ENCODE data around the gene MGLL.

Gene MGLL

GRCh38 chr3:127646501-127647046 is 175.7 kb downstream of the MGLL start:
- FAIRE-seq (no peak), DNase-seq (ENCODE audit: insufficient read length, low spot score) (no peak)

GRCh38 chr3:127645371-127646015 is 176.8 kb downstream of the MGLL start:
- no peak for DNase-seq (ENCODE audit: insufficient read length, low spot score)
- FAIRE-seq, result no peak

GRCh38 chr3:127644641-127645370 is 177.5 kb downstream of the MGLL start:
- DNase-seq (ENCODE audit: insufficient read length, low spot score) (no peak), FAIRE-seq (no peak)

- no peak for FAIRE-seq
- no peak for DNase-seq (ENCODE audit: insufficient read length, low spot score)
Measured at GRCh38 chr3:127640042-127640355, 182.3 kb downstream of the MGLL start.

GRCh38 chr3:127639173-127640041 is 182.9 kb downstream of the MGLL start:
- FAIRE-seq (no peak), DNase-seq (ENCODE audit: insufficient read length, low spot score) (peak; percentile 62)
